SU-DHL-6 (cell line): Measurements from ENCODE around the gene LMNA.

ENCODE experiments used
- H2AFZ ChIP-seq: fragments of 200-600 bp; sonication (generic); 2 replicates; pipeline ENCODE4 v1.6.1; 2014; ENCODE audit warnings: low read depth, mild to moderate bottlenecking, moderate library complexity, mixed read lengths, antibody characterized with exemption, low read length; ENCODE audit not compliant: severe bottlenecking
- H3F3A ChIP-seq: fragments of 200-600 bp; shearing (Covaris generic); 2 replicates; pipeline ENCODE4 v1.6.0; 2016; ENCODE audit warnings: antibody characterized with exemption, mild to moderate bottlenecking; ENCODE audit not compliant: insufficient read depth
- H3K27ac ChIP-seq: fragments of 200-600 bp; sonication (generic); 2 replicates; pipeline ENCODE4 v1.5.1; 2016; ENCODE audit warnings: low read depth, mild to moderate bottlenecking, low read length, moderate library complexity, mixed read lengths
- H3K27me3 ChIP-seq: fragments of 200-600 bp; sonication (generic), shearing (Covaris generic); 2 replicates; pipeline ENCODE4 v1.6.0; 2014; ENCODE audit warnings: mild to moderate bottlenecking, low read length
- H3K36me3 ChIP-seq: fragments of 200-600 bp; sonication (generic); 2 replicates; pipeline ENCODE4 v1.6.1; 2014; ENCODE audit warnings: mild to moderate bottlenecking, low read length, mixed read lengths
- H3K4me2 ChIP-seq: fragments of 300-600, 200-600 bp; shearing (Covaris generic), sonication (generic); 2 replicates; pipeline ENCODE4 v1.6.0; 2014; ENCODE audit warnings: low read length, low read depth, mild to moderate bottlenecking; ENCODE audit not compliant: poor library complexity, severe bottlenecking
- H3K4me3 ChIP-seq: fragments of 200-600 bp; sonication (generic); 2 replicates; pipeline ENCODE4 v1.5.1; 2014; ENCODE audit warnings: antibody characterized with exemption, low read length, mild to moderate bottlenecking, mixed read lengths; ENCODE audit not compliant: insufficient read depth, poor library complexity, severe bottlenecking
- H3K79me2 ChIP-seq: fragments of 200-600 bp; sonication (generic); 2 replicates; pipeline ENCODE4 v1.6.1; 2014; ENCODE audit warnings: mild to moderate bottlenecking, low read length, moderate library complexity; ENCODE audit not compliant: insufficient read depth
- H3K9ac ChIP-seq: fragments of 200-600 bp; sonication (generic); 2 replicates; pipeline ENCODE4 v1.7.0; 2014; ENCODE audit warnings: mild to moderate bottlenecking, low read length
- H3K9me2 ChIP-seq: fragments of 200-600 bp; sonication (generic); replicated peaks from 2 replicates; pipeline ENCODE4 v1.6.1; 2014; ENCODE audit warnings: low read length; ENCODE audit not compliant: insufficient read depth
- H3K9me3 ChIP-seq: fragments of 200-600 bp; sonication (generic); 2 replicates; pipeline ENCODE4 v1.6.1; 2014; ENCODE audit warnings: low read length, mixed read lengths; ENCODE audit not compliant: insufficient read depth
- H4K20me1 ChIP-seq: fragments of 200-600 bp; sonication (generic); 2 replicates; pipeline ENCODE4 v1.6.1; 2014; ENCODE audit warnings: low read depth, mild to moderate bottlenecking, antibody characterized with exemption, low read length, moderate library complexity, mixed read lengths
- EZH2phosphoT487 ChIP-seq: fragments of 200-600 bp; sonication (generic), shearing (Covaris generic); conservative IDR thresholded peaks from 2 replicates; pipeline ENCODE4 v1.6.1; 2018; ENCODE audit warnings: mild to moderate bottlenecking, antibody characterized with exemption, low read length, moderate library complexity, mixed read lengths
- TF ChIP-seq, protein P1 (sequence below): fragments of 200-600 bp; sonication (generic); IDR thresholded peaks from one replicate; pipeline ENCODE4 v1.5.1; 2017; ENCODE audit warnings: antibody characterized with exemption, mild to moderate bottlenecking, low read length, moderate library complexity; ENCODE audit not compliant: insufficient read depth, poor library complexity, severe bottlenecking

Gene LMNA

DNA sequence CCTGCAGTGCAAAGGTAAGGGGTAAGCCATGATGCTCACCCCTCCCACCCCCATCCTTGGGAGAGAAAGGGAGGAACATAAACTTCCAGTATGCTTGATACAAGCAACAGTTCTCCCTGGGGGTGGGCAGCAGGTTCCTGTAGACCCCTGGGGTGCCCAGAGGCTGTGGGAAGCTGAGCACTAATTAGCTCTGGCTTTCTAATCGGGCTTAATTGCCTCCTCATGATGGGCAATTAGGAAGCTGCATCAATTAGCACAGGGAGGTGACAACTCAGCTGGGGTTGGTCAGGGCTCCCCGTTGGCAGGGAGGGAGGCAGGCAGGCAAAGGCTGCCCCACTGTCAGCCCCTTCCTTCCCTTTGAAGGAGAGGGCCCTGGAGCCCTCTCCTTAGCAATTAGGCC lies 15.7 kb upstream of the LMNA start:
- Histone ChIP-seq H3K4me2 (no peak overlapping the region), H3K9me2 (no peaks in the 10 kb centered on the region), H3K27me3 (no peaks in the 10 kb centered on the region), H2AFZ (no peak overlapping the region), H3K9ac (no peak overlapping the region), H3K27ac (no peak overlapping the region), H3F3A (no peaks in the 10 kb centered on the region), H3K79me2 (no peaks in the 10 kb centered on the region), H3K36me3 (no peaks in the 10 kb centered on the region), H3K9me3 (no peaks in the 10 kb centered on the region), H3K4me3 (no peak overlapping the region), H4K20me1 (no peaks in the 10 kb centered on the region)
- TF ChIP-seq, protein P1, sequence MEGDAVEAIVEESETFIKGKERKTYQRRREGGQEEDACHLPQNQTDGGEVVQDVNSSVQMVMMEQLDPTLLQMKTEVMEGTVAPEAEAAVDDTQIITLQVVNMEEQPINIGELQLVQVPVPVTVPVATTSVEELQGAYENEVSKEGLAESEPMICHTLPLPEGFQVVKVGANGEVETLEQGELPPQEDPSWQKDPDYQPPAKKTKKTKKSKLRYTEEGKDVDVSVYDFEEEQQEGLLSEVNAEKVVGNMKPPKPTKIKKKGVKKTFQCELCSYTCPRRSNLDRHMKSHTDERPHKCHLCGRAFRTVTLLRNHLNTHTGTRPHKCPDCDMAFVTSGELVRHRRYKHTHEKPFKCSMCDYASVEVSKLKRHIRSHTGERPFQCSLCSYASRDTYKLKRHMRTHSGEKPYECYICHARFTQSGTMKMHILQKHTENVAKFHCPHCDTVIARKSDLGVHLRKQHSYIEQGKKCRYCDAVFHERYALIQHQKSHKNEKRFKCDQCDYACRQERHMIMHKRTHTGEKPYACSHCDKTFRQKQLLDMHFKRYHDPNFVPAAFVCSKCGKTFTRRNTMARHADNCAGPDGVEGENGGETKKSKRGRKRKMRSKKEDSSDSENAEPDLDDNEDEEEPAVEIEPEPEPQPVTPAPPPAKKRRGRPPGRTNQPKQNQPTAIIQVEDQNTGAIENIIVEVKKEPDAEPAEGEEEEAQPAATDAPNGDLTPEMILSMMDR = no peak
- no peak for TF ChIP-seq EZH2phosphoT487

- H3K9ac ChIP-seq = no peak overlapping the region
- no peaks in the 10 kb centered on the region for H3F3A ChIP-seq
- no peak overlapping the region for H2AFZ ChIP-seq
- H3K79me2 ChIP-seq = no peaks in the 10 kb centered on the region
- H3K27me3 ChIP-seq = no peaks in the 10 kb centered on the region
- TF ChIP-seq, protein P1 = no peak
- TF ChIP-seq EZH2phosphoT487 = no peak
- H3K9me2 ChIP-seq = no peaks in the 10 kb centered on the region
- no peak overlapping the region for H3K27ac ChIP-seq
- no peak overlapping the region for H3K4me3 ChIP-seq
- H3K4me2 ChIP-seq = no peak overlapping the region
- no peaks in the 10 kb centered on the region for H4K20me1 ChIP-seq
- H3K9me3 ChIP-seq = no peaks in the 10 kb centered on the region
- no peaks in the 10 kb centered on the region for H3K36me3 ChIP-seq
Measured at GRCh38 chr1:156099282-156099681, 15.2 kb upstream of the LMNA start.

- no peak for TF ChIP-seq EZH2phosphoT487
- TF ChIP-seq, protein P1 = no peak
Measured at GRCh38 chr1:156100205-156100995, 14.1 kb upstream of the LMNA start.

More at GRCh38 chr1:156100205-156100995, 14.1 kb upstream of the LMNA start:
- H3K9me3 ChIP-seq = no peaks in the 10 kb centered on the region
- H3K9me2 ChIP-seq = no peaks in the 10 kb centered on the region
- H3K79me2 ChIP-seq = no peaks in the 10 kb centered on the region
- H4K20me1 ChIP-seq = no peaks in the 10 kb centered on the region
- no peak overlapping the region for H3K27ac ChIP-seq
- H3K9ac ChIP-seq = no peak overlapping the region
- H3K4me2 ChIP-seq = no peak overlapping the region
- no peak overlapping the region for H2AFZ ChIP-seq
- H3F3A ChIP-seq = no peaks in the 10 kb centered on the region
- H3K4me3 ChIP-seq = no peak overlapping the region
- no peaks in the 10 kb centered on the region for H3K36me3 ChIP-seq
- H3K27me3 ChIP-seq = no peaks in the 10 kb centered on the region
